Lower lobe of right lung (tissue), 2 donors: ENCODE measurements around the gene HSD11B1. TPM values are rescaled to one million over a fixed set of nuclear protein-coding genes. Genes with fewer than 3 reads are reported as not detected.

Experiments
- ATAC-seq, 2 donors: fragments of 200-7000 bp; cut with Tn5 transposase; one replicate each; pipeline ENCODE4 v1.9.1; 2020 to 2022; ENCODE audit warnings: mild to moderate bottlenecking in 2 of 2, moderate library complexity in 2 of 2
- DNase-seq: peaks from one replicate; pipeline ENCODE4 v3.0.0-alpha.2; 2020
- H3K27ac ChIP-seq: fragments of 200-600 bp; one replicate; pipeline ENCODE4 v1.8.0; 2022
- H3K27me3 ChIP-seq: fragments of 200-600 bp; one replicate; pipeline ENCODE4 v1.8.0; 2022; ENCODE audit warnings: low read depth
- H3K36me3 ChIP-seq: fragments of 200-600 bp; one replicate; pipeline ENCODE4 v1.8.0; 2022; ENCODE audit warnings: mild to moderate bottlenecking
- H3K4me1 ChIP-seq: fragments of 200-600 bp; one replicate; pipeline ENCODE4 v1.8.0; 2022
- H3K4me3 ChIP-seq: fragments of 200-600 bp; one replicate; pipeline ENCODE4 v1.8.0; 2022; ENCODE audit warnings: mild to moderate bottlenecking
- H3K9me3 ChIP-seq: fragments of 200-600 bp; one replicate; pipeline ENCODE4 v1.8.0; 2022
- CTCF ChIP-seq: fragments of 200-600 bp; IDR thresholded peaks from one replicate; pipeline ENCODE4 v1.8.0; 2022; ENCODE audit warnings: antibody characterized with exemption, mild to moderate bottlenecking
- intact Hi-C: fragments of 100-400 bp; cut with DNase I; formaldehyde crosslinking; loops from one replicate; pipeline ENCODE4 v1.11.0; 2022
- total RNA-seq: library from RNA; stranded (reverse); fragmentation: NEBNext Ultra II Directional; extraction: Animal tissue kit (Norgen Biotek cat#: 25700); gene quantifications from one replicate; pipeline ENCODE4 v1.2.1, GENCODE V29; 2021
- donor health status: DM: no; HTN: yes; CAD: no; lungs with severe emphysema.

HSD11B1 gene
- total RNA-seq, 1 donor from 2014 or later: 11.6 TPM

- no peak for TF ChIP-seq CTCF
- intact Hi-C loops: no loop called here
- H3K4me1 ChIP-seq: no peaks in the 10 kb centered on the region
- DNase-seq (no peak), ATAC-seq (no peak)
- H3K36me3 ChIP-seq: no peaks in the 10 kb centered on the region
- no peaks in the 10 kb centered on the region for H3K27me3 ChIP-seq
- H3K27ac ChIP-seq: peak overlapping the region; percentile 47
- peak overlapping the region; percentile 22 for H3K4me3 ChIP-seq
- no peaks in the 10 kb centered on the region for H3K9me3 ChIP-seq
Measured at GRCh38 chr1:209741889-209742288, 37.2 kb downstream of the HSD11B1 start.

GRCh38 chr1:209742409-209743144, 37.9 kb downstream of the HSD11B1 start:
- peak in 1 of 2 donors; percentile 51 for ATAC-seq
- no peaks in the 10 kb centered on the region for H3K36me3 ChIP-seq
- no peaks in the 10 kb centered on the region for H3K4me1 ChIP-seq
- no peak for DNase-seq
- TF ChIP-seq CTCF: no peak
- H3K9me3 ChIP-seq: no peaks in the 10 kb centered on the region
- H3K4me3 ChIP-seq: peak overlapping the region; percentile 22
- H3K27ac ChIP-seq: peak overlapping the region; percentile 47
- H3K27me3 ChIP-seq: no peaks in the 10 kb centered on the region
- intact Hi-C loops: no loop called here

GRCh38 chr1:209743145-209743482, 38.5 kb downstream of the HSD11B1 start:
- Histone ChIP-seq H3K4me3 (no peak overlapping the region), H3K9me3 (no peaks in the 10 kb centered on the region), H3K36me3 (no peaks in the 10 kb centered on the region), H3K27me3 (no peaks in the 10 kb centered on the region), H3K4me1 (peaks cover 3% of the 10 kb centered on the region), H3K27ac (no peak overlapping the region)
- no peak for DNase-seq
- intact Hi-C loops: no loop called here
- TF ChIP-seq CTCF: no peak
- ATAC-seq: no peak

- Histone ChIP-seq H3K27me3 (no peaks in the 10 kb centered on the region), H3K27ac (no peak overlapping the region), H3K9me3 (no peaks in the 10 kb centered on the region), H3K4me3 (no peak overlapping the region), H3K36me3 (no peaks in the 10 kb centered on the region), H3K4me1 (peaks cover 7% of the 10 kb centered on the region)
- no peak for ATAC-seq
- intact Hi-C loops: no loop called here
- TF ChIP-seq CTCF: no peak
- no peak for DNase-seq
Measured at GRCh38 chr1:209746451-209747165, 42.0 kb downstream of the HSD11B1 start.

- peak; percentile 94 for DNase-seq
- no peaks in the 10 kb centered on the region for H3K9me3 ChIP-seq
- peak overlapping the region; percentile 53 for H3K27ac ChIP-seq
- ATAC-seq: peak; percentile 99
- no peaks in the 10 kb centered on the region for H3K36me3 ChIP-seq
- peak; percentile 83 for TF ChIP-seq CTCF
- intact Hi-C loops: no loop called here
- H3K27me3 ChIP-seq: no peaks in the 10 kb centered on the region
- H3K4me3 ChIP-seq: peak overlapping the region; percentile 39
- peaks cover 7% of the 10 kb centered on the region for H3K4me1 ChIP-seq
Measured at GRCh38 chr1:209747580-209748262, 43.1 kb downstream of the HSD11B1 start.
